NCI-H2029 treated with DMSO at 0.1 percent for 48 hours (cell line): ENCODE measurements around the gene ZYX.

Source experiments
- DNase-seq: peaks from one replicate; lab custom pipeline; 2025; lab: John Stamatoyannopoulos, UW

Gene ZYX

GRCh38 chr7:143363016-143363937 lies 17.9 kb upstream of the ZYX start:
- DNase-seq: no peak

GRCh38 chr7:143367972-143368371 lies 13.2 kb upstream of the ZYX start:
- no peak for DNase-seq

- DNase-seq: no peak
These were observed 12.8 kb upstream of the ZYX start for GRCh38 chr7:143368387-143368786.

GRCh38 chr7:143369678-143370651 lies 11.2 kb upstream of the ZYX start:
- no peak for DNase-seq

GRCh38 chr7:143372070-143372469 lies 9.1 kb upstream of the ZYX start:
- DNase-seq: no peak

- no peak for DNase-seq
These were observed 7.8 kb upstream of the ZYX start for GRCh38 chr7:143373255-143373794.

- no peak for DNase-seq
These were observed 6.6 kb upstream of the ZYX start for GRCh38 chr7:143374561-143374960.

- no peak for DNase-seq
These were observed 5.7 kb upstream of the ZYX start for GRCh38 chr7:143375298-143376034.

- DNase-seq: no peak
These were observed 4.7 kb upstream of the ZYX start for GRCh38 chr7:143376396-143376795.

GRCh38 chr7:143379611-143380259 lies 1.4 kb upstream of the ZYX start:
- no peak for DNase-seq

GRCh38 chr7:143380260-143380645 lies 892 bp upstream of the ZYX start:
- peak; percentile 29 for DNase-seq

GRCh38 chr7:143381427-143382125 lies 431 bp downstream of the ZYX start:
- no peak for DNase-seq

GRCh38 chr7:143382126-143382790 lies 1.1 kb downstream of the ZYX start:
- DNase-seq: no peak

- no peak for DNase-seq
These were observed 1.9 kb downstream of the ZYX start for GRCh38 chr7:143382791-143383641.

GRCh38 chr7:143383642-143383957 lies 2.5 kb downstream of the ZYX start:
- no peak for DNase-seq

GRCh38 chr7:143384148-143384547 lies 3.0 kb downstream of the ZYX start:
- no peak for DNase-seq

- no peak for DNase-seq
These were observed 3.8 kb downstream of the ZYX start for GRCh38 chr7:143384661-143385631.
